HUES6 (cell line): Measurements from ENCODE around the gene PRTG.

Experiments
- H3K27ac ChIP-seq: 2 replicates; pipeline ENCODE4 v1.7.0; 2013; ENCODE audit warnings: low read depth, mild to moderate bottlenecking, low read length, inconsistent platforms
- H3K27me3 ChIP-seq: 2 replicates; pipeline ENCODE4 v1.6.1; 2013; ENCODE audit warnings: low read length; ENCODE audit not compliant: control insufficient read depth, insufficient read depth
- H3K36me3 ChIP-seq: 2 replicates; pipeline ENCODE4 v1.6.1; 2013; ENCODE audit warnings: low read length; ENCODE audit not compliant: control insufficient read depth, insufficient read depth
- H3K4me1 ChIP-seq: 2 replicates; pipeline ENCODE4 v1.6.1; 2013; ENCODE audit warnings: low read length; ENCODE audit not compliant: control insufficient read depth, insufficient read depth
- H3K4me3 ChIP-seq: 2 replicates; pipeline ENCODE4 v1.5.1; 2013; ENCODE audit warnings: low read depth, low read length
- H3K9ac ChIP-seq: one replicate; pipeline ENCODE4 v1.6.1; 2013; ENCODE audit warnings: mild to moderate bottlenecking, low read length
- H3K9me3 ChIP-seq: 2 replicates; pipeline ENCODE4 v1.6.1; 2013; ENCODE audit warnings: low read depth, low read length; ENCODE audit not compliant: control insufficient read depth, insufficient read depth

The PRTG gene

DNA sequence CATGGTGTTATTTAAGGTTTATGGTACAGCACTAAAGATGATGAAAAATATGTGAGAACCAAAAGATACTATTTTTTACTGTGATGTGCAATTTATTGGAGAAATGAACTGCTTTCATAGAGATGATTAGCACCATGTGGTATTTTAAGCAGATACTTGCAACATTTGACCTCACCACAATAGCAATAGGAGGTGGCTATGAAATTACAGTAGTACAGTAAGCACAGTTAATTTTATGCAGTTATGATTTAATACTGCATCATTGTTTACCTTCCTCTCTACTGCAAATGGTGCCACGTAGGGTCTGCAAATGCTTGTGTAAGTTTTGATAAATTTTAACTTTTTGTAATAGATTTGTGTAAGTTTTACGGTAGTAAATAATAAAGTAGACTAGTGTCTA lies 168.9 kb downstream of the PRTG start:
- H3K9me3 ChIP-seq = peaks cover 13% of the 10 kb centered on the region; the same call in 1 of the 2 replicates
- H3K27ac ChIP-seq = no peak overlapping the region
- H3K27me3 ChIP-seq = no peaks in the 10 kb centered on the region
- no peak overlapping the region for H3K9ac ChIP-seq
- no peaks in the 10 kb centered on the region for H3K4me1 ChIP-seq
- no peaks in the 10 kb centered on the region for H3K36me3 ChIP-seq
- H3K4me3 ChIP-seq = no peak overlapping the region

- Histone ChIP-seq H3K27me3 (no peaks in the 10 kb centered on the region), H3K4me1 (no peaks in the 10 kb centered on the region), H3K9me3 (peaks cover 13% of the 10 kb centered on the region; the same call in 1 of the 2 replicates), H3K9ac (no peak overlapping the region), H3K27ac (no peak overlapping the region), H3K36me3 (no peaks in the 10 kb centered on the region), H3K4me3 (no peak overlapping the region)
These were observed 169.7 kb downstream of the PRTG start for GRCh38 chr15:55573224-55573623.

- no peak overlapping the region for H3K27ac ChIP-seq
These were observed 178.4 kb downstream of the PRTG start for GRCh38 chr15:55564347-55565145.

GRCh38 chr15:55562601-55563000 lies 180.4 kb downstream of the PRTG start:
- Histone ChIP-seq H3K9ac (no peak overlapping the region), H3K4me3 (no peak overlapping the region), H3K9me3 (peaks cover 8% of the 10 kb centered on the region; the same call in 1 of the 2 replicates), H3K27ac (no peak overlapping the region), H3K27me3 (no peaks in the 10 kb centered on the region), H3K4me1 (no peaks in the 10 kb centered on the region), H3K36me3 (no peaks in the 10 kb centered on the region)

More at GRCh38 chr15:55564347-55565145, 178.4 kb downstream of the PRTG start:
- no peak overlapping the region for H3K4me3 ChIP-seq
- H3K27me3 ChIP-seq = no peaks in the 10 kb centered on the region
- H3K4me1 ChIP-seq = no peaks in the 10 kb centered on the region
- H3K9ac ChIP-seq = no peak overlapping the region
- H3K9me3 ChIP-seq = peaks cover 8% of the 10 kb centered on the region; the same call in 1 of the 2 replicates
- no peaks in the 10 kb centered on the region for H3K36me3 ChIP-seq
